Muscle of back (tissue), 11 donors: ENCODE measurements around the gene SYT6. TPM values are rescaled to one million over a fixed set of nuclear protein-coding genes. Genes with fewer than 3 reads are reported as not detected.

Source experiments
- DNase-seq, 3 donors: peaks; one replicate each; pipeline versions ENCODE4 v3.0.0 to v3.0.0-alpha.2; 2013
- polyA plus RNA-seq, 10 donors: library from polyadenylated mRNA; unstranded; fragments of 120-200 nt; gene quantifications; one replicate each; pipeline ENCODE4 v1.2.1, GENCODE V29; 2013; ENCODE audit not compliant: insufficient read length in 10 of 10

SYT6 gene
- polyA plus RNA-seq, 10 donors: 0.88 to 1.8 (median 1.3) TPM

- no peak for DNase-seq
Observed at GRCh38 chr1:114093624-114094362, 59.9 kb downstream of the SYT6 start.

- DNase-seq: peak in 1 of 3 donors; percentile 44
Observed at GRCh38 chr1:114092186-114093062, 61.2 kb downstream of the SYT6 start.

GRCh38 chr1:114091711-114092110, 62.0 kb downstream of the SYT6 start:
- no peak for DNase-seq

- DNase-seq: no peak
Observed at GRCh38 chr1:114090738-114091505, 62.7 kb downstream of the SYT6 start.

GRCh38 chr1:114089502-114090138, 64.0 kb downstream of the SYT6 start:
- DNase-seq: no peak

GRCh38 chr1:114088392-114089299, 65.0 kb downstream of the SYT6 start:
- peak in 1 of 3 donors; percentile 53 for DNase-seq

- DNase-seq: no peak
Observed at GRCh38 chr1:114087495-114087894, 66.2 kb downstream of the SYT6 start.

GRCh38 chr1:114086601-114087368, 66.9 kb downstream of the SYT6 start:
- no peak for DNase-seq

GRCh38 chr1:114082867-114083585, 70.6 kb downstream of the SYT6 start:
- no peak for DNase-seq

- no peak for DNase-seq
Observed at GRCh38 chr1:114082304-114082630, 71.4 kb downstream of the SYT6 start.

- peak in 1 of 3 donors; percentile 42 for DNase-seq
Observed at GRCh38 chr1:114081437-114082303, 72.0 kb downstream of the SYT6 start.

- no peak for DNase-seq
Observed at GRCh38 chr1:114080511-114081436, 72.9 kb downstream of the SYT6 start.

GRCh38 chr1:114079596-114080190, 74.0 kb downstream of the SYT6 start:
- no peak for DNase-seq

GRCh38 chr1:114078116-114078515, 75.6 kb downstream of the SYT6 start:
- no peak for DNase-seq

GRCh38 chr1:114077188-114077587, 76.5 kb downstream of the SYT6 start:
- no peak for DNase-seq

- no peak for DNase-seq
Observed at GRCh38 chr1:114076308-114076707, 77.4 kb downstream of the SYT6 start.
